Measurements from ENCODE around the gene NEURL1B.

Gene NEURL1B

GRCh38 chr5:172685091-172685490 lies 44.0 kb downstream of the NEURL1B start:
- no peak overlapping the region for H3K27ac ChIP-seq
- H3K36me3 ChIP-seq = peaks cover 9% of the 10 kb centered on the region
- TF ChIP-seq CTCF (IDR thresholded peaks at IDR 0.05; ENCODE audit: low read depth, low read length) = no peak
- no peak for DNase-seq
- H3K4me3 ChIP-seq (ENCODE audit: low read depth, low read length) = no peak overlapping the region
- H3K27me3 ChIP-seq (ENCODE audit: insufficient read depth, low read depth, severe bottlenecking) = no peaks in the 10 kb centered on the region
- H3K9me3 ChIP-seq (ENCODE audit: severe bottlenecking) = no peaks in the 10 kb centered on the region

GRCh38 chr5:172686111-172686510 lies 45.0 kb downstream of the NEURL1B start:
- no peak overlapping the region for H3K27ac ChIP-seq
- H3K27me3 ChIP-seq (ENCODE audit: insufficient read depth, low read depth, severe bottlenecking) = no peaks in the 10 kb centered on the region

GRCh38 chr5:172686539-172687390 lies 45.7 kb downstream of the NEURL1B start:
- Histone ChIP-seq H3K4me3 (ENCODE audit: low read depth, low read length) (no peak overlapping the region), H3K27ac (no peak overlapping the region), H3K36me3 (peaks cover 8% of the 10 kb centered on the region), H3K9me3 (ENCODE audit: severe bottlenecking) (no peaks in the 10 kb centered on the region), H3K27me3 (ENCODE audit: insufficient read depth, low read depth, severe bottlenecking) (no peaks in the 10 kb centered on the region)
- TF ChIP-seq CTCF (IDR thresholded peaks at IDR 0.05; ENCODE audit: low read depth, low read length) = no peak
- DNase-seq = no peak

More at GRCh38 chr5:172686111-172686510, 45.0 kb downstream of the NEURL1B start:
- Histone ChIP-seq H3K36me3 (peaks cover 9% of the 10 kb centered on the region), H3K9me3 (ENCODE audit: severe bottlenecking) (no peaks in the 10 kb centered on the region), H3K4me3 (ENCODE audit: low read depth, low read length) (no peak overlapping the region)
- TF ChIP-seq CTCF (IDR thresholded peaks at IDR 0.05; ENCODE audit: low read depth, low read length) = no peak
- no peak for DNase-seq

GRCh38 chr5:172687940-172688339 lies 46.9 kb downstream of the NEURL1B start:
- DNase-seq = no peak
- H3K36me3 ChIP-seq = peaks cover 5% of the 10 kb centered on the region; the same call in 1 of the 2 replicates
- H3K9me3 ChIP-seq (ENCODE audit: severe bottlenecking) = no peaks in the 10 kb centered on the region
- H3K27ac ChIP-seq = no peak overlapping the region
- no peak for TF ChIP-seq CTCF (IDR thresholded peaks at IDR 0.05; ENCODE audit: low read depth, low read length)
- no peak overlapping the region for H3K4me3 ChIP-seq (ENCODE audit: low read depth, low read length)
- H3K27me3 ChIP-seq (ENCODE audit: insufficient read depth, low read depth, severe bottlenecking) = no peaks in the 10 kb centered on the region

GRCh38 chr5:172688349-172689217 lies 47.5 kb downstream of the NEURL1B start:
- H3K4me3 ChIP-seq (ENCODE audit: low read depth, low read length) = no peak overlapping the region
- DNase-seq = no peak
- no peaks in the 10 kb centered on the region for H3K27me3 ChIP-seq (ENCODE audit: insufficient read depth, low read depth, severe bottlenecking)
- H3K36me3 ChIP-seq = peaks cover 5% of the 10 kb centered on the region; the same call in 1 of the 2 replicates
- no peaks in the 10 kb centered on the region for H3K9me3 ChIP-seq (ENCODE audit: severe bottlenecking)
- no peak overlapping the region for H3K27ac ChIP-seq
- no peak for TF ChIP-seq CTCF (IDR thresholded peaks at IDR 0.05; ENCODE audit: low read depth, low read length)
